SK-N-MC (cell line): ENCODE results near the gene TYRP1.

Experiments used
- EZH2 ChIP-seq: fragments of 200-600 bp; sonication (generic); IDR thresholded peaks from one replicate; pipeline ENCODE4 v1.6.1; 2017; ENCODE audit warnings: antibody characterized with exemption
- FOXP2 ChIP-seq: optimal IDR thresholded peaks from 2 replicates; pipeline ENCODE3; 2011; ENCODE audit warnings: mild to moderate bottlenecking, moderate library complexity; ENCODE audit not compliant: insufficient read depth; ENCODE audit errors: extremely low read length, control extremely low read depth
- POLR2AphosphoS5 ChIP-seq: IDR thresholded peaks from 2 replicates; pipeline ENCODE4 v1.6.1; 2012; ENCODE audit warnings: mild to moderate bottlenecking, low read depth, low read length, borderline replicate concordance

GRCh38 chr9:12739014-12739652 lies 45.9 kb downstream of the TYRP1 start:
- TF ChIP-seq EZH2, result no peak
- no peak for TF ChIP-seq FOXP2
- no peak for TF ChIP-seq POLR2AphosphoS5
